ENCODE data around the gene HNRNPUL1.

The HNRNPUL1 gene

GRCh38 chr19:41269571-41269970 lies 5.4 kb downstream of the HNRNPUL1 start:
- Histone ChIP-seq H3K79me2 (peaks cover 50% of the 10 kb centered on the region), H3K9me3 (ENCODE audit: control insufficient read depth, low read length) (no peaks in the 10 kb centered on the region), H3K27ac (no peak overlapping the region), H3K36me3 (ENCODE audit: control insufficient read depth, insufficient read depth, low read length) (no peaks in the 10 kb centered on the region), H3K27me3 (ENCODE audit: control insufficient read depth, insufficient read depth, low read length) (no peaks in the 10 kb centered on the region), H3K4me2 (ENCODE audit: low read length) (no peak overlapping the region), H3K9ac (no peak overlapping the region), H3K4me1 (peaks cover 10% of the 10 kb centered on the region), H2AFZ (no peak overlapping the region), H3K4me3 (ENCODE audit: low read depth, low read length) (no peak overlapping the region)
- no peak for TF ChIP-seq CTCF (IDR thresholded peaks at IDR 0.05)

- no peak overlapping the region for H3K27ac ChIP-seq
- H3K9me3 ChIP-seq (ENCODE audit: control insufficient read depth, low read length), result no peaks in the 10 kb centered on the region
- H3K9ac ChIP-seq, result no peak overlapping the region
- no peak overlapping the region for H2AFZ ChIP-seq
- no peak overlapping the region for H3K4me2 ChIP-seq (ENCODE audit: low read length)
- H3K27me3 ChIP-seq (ENCODE audit: control insufficient read depth, insufficient read depth, low read length), result no peaks in the 10 kb centered on the region
- no peaks in the 10 kb centered on the region for H3K4me1 ChIP-seq
- H3K4me3 ChIP-seq (ENCODE audit: low read depth, low read length), result no peak overlapping the region
- H3K79me2 ChIP-seq, result peaks cover 19% of the 10 kb centered on the region
- H3K36me3 ChIP-seq (ENCODE audit: control insufficient read depth, insufficient read depth, low read length), result no peaks in the 10 kb centered on the region
- TF ChIP-seq CTCF (IDR thresholded peaks at IDR 0.05), result no peak
Measured at GRCh38 chr19:41273076-41273475, 8.9 kb downstream of the HNRNPUL1 start.

GRCh38 chr19:41274802-41275201 lies 10.6 kb downstream of the HNRNPUL1 start:
- no peak overlapping the region for H3K4me3 ChIP-seq (ENCODE audit: low read depth, low read length)
- no peaks in the 10 kb centered on the region for H3K36me3 ChIP-seq (ENCODE audit: control insufficient read depth, insufficient read depth, low read length)
- TF ChIP-seq CTCF (IDR thresholded peaks at IDR 0.05), result no peak
- H3K4me2 ChIP-seq (ENCODE audit: low read length), result no peak overlapping the region
- H3K4me1 ChIP-seq, result no peaks in the 10 kb centered on the region
- no peaks in the 10 kb centered on the region for H3K9me3 ChIP-seq (ENCODE audit: control insufficient read depth, low read length)
- H2AFZ ChIP-seq, result no peak overlapping the region
- no peak overlapping the region for H3K27ac ChIP-seq
- peaks cover 16% of the 10 kb centered on the region for H3K79me2 ChIP-seq
- no peaks in the 10 kb centered on the region for H3K27me3 ChIP-seq (ENCODE audit: control insufficient read depth, insufficient read depth, low read length)
- no peak overlapping the region for H3K9ac ChIP-seq

- Histone ChIP-seq H3K4me3 (ENCODE audit: low read depth, low read length) (no peak overlapping the region), H3K27me3 (ENCODE audit: control insufficient read depth, insufficient read depth, low read length) (no peaks in the 10 kb centered on the region), H3K4me2 (ENCODE audit: low read length) (no peak overlapping the region), H3K9me3 (ENCODE audit: control insufficient read depth, low read length) (no peaks in the 10 kb centered on the region), H3K4me1 (no peaks in the 10 kb centered on the region), H2AFZ (no peak overlapping the region), H3K27ac (no peak overlapping the region), H3K79me2 (peaks cover 14% of the 10 kb centered on the region), H3K36me3 (ENCODE audit: control insufficient read depth, insufficient read depth, low read length) (no peaks in the 10 kb centered on the region), H3K9ac (no peak overlapping the region)
- no peak for TF ChIP-seq CTCF (IDR thresholded peaks at IDR 0.05)
Measured at GRCh38 chr19:41276231-41276630, 12.1 kb downstream of the HNRNPUL1 start.

DNA sequence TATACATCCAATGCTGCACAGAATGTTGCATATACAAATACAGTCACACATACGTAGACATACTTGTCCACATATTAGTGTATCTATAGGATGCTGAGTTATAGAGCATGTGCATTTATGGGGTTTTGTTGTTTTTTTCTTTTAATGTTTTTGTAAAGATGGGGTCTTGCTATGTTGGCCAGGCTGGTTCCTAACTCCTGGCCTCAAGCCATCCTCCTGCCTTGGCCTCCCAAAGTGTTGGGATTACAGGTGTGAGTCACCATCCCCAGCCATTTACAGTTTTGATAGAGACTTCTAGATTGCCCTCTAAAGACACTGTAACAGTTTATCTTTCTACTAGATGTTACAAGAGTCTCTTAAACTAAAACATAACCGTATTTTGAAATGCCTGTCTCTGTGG lies 14.3 kb downstream of the HNRNPUL1 start:
- Histone ChIP-seq H3K36me3 (ENCODE audit: control insufficient read depth, insufficient read depth, low read length) (no peaks in the 10 kb centered on the region), H3K27ac (no peak overlapping the region), H3K4me2 (ENCODE audit: low read length) (no peak overlapping the region), H3K79me2 (peaks cover 9% of the 10 kb centered on the region), H3K4me1 (no peaks in the 10 kb centered on the region), H2AFZ (no peak overlapping the region), H3K4me3 (ENCODE audit: low read depth, low read length) (no peak overlapping the region), H3K9me3 (ENCODE audit: control insufficient read depth, low read length) (no peaks in the 10 kb centered on the region), H3K27me3 (ENCODE audit: control insufficient read depth, insufficient read depth, low read length) (no peaks in the 10 kb centered on the region), H3K9ac (no peak overlapping the region)
- TF ChIP-seq CTCF (IDR thresholded peaks at IDR 0.05), result no peak
